ENCODE results near the gene TMEM26.

Gene TMEM26

DNA sequence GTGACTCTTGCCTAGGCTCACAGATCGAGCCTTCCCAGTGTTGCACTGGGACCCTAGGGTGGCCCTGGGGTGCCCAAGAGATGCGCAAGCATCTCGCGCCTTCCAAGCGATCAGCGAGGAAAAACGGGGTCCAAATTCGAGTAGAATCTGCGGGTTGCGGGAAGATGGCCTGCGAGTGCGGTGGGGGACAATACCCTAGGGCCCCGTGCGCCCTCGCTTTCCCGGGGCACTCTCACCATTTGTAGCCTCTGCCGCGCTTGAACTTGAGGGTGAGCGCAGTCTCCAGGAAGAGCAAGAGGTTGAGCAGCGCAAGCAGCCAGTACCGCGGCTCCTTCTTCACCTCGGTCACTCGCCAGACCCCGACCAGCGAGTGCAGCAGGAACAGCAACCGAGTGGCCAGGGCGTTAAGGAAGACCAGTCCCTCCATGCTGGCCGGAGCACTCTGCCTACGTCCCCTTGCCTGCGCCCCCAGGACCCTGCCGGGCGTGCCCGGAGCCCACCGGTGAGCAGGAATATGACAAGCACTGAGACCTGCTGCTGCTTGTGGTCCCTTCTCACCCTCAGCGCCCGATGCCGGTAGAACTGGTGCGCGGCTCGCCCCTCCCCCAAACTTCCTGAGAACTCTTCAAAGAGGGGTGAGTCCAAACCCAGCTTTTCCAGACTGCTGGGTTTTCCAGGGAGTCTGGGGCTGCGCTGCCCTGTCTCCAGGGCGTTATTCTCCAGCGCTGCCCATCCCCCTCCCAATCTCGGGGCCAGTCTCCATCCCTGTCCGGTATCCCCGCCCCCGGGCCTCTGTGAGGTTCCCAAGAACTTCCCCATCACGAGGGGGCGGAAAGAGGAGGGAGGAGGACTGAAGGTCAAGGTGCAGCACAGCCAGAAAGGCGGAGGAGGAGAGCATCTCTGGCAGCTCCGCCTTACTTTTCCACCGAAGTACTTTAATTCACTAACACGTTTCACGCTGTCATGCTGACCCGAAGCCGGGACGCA is at the start of gene TMEM26:
TSS of gene TMEM26 (minus strand) at position 727 of the 987 bp plus-strand sequence. CDS start at position 427, 300 bp downstream.
- peak; percentile 85 for DNase-seq

DNA sequence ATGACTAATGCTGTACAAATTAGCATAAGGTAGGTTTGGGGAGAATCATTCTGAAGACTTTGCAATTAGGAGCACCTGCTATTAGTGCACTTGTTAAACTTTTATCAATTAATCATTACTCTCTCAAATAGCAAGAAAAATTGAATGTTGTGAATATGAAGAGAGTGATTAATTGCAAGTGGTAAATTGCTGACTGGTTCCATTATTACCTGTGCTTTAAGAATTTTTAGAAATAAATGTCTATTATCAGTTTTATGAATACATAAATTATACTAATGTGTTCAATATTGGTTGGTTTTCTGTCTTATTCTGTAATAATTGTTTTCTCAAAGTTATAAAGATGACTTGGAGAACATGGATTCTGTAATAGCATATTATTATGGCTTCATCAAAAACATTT is 47.3 kb upstream of the TMEM26 start:
- no peak for DNase-seq

DNA sequence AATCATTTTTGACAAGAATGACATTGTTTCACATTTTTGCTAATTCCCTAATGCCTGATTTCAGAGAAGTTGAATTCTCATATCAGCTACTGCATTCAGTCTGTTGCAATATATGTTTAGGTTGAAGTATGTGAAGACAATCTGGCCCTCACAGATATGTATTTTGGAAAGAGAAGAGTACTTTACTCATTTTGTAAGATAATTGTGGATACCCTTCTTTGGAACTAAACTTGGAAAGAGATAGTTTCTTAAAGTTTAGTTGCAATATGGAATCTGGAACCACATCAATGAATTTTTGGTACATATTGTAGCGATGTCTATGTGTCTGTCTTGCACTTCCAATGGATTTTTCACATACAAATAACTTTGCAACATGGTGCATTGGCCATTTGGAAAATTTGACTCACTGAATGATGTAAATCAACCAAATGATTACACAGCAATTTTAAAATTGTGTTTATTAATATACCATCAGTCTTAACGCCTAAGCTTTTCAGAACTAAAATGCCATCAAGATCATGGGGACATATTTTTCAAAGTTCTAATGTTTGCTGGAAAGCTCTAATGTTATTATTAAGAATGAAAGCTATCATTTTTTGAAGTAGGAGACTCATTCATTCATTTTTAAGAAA is 39.3 kb upstream of the TMEM26 start:
- DNase-seq, result no peak

DNA sequence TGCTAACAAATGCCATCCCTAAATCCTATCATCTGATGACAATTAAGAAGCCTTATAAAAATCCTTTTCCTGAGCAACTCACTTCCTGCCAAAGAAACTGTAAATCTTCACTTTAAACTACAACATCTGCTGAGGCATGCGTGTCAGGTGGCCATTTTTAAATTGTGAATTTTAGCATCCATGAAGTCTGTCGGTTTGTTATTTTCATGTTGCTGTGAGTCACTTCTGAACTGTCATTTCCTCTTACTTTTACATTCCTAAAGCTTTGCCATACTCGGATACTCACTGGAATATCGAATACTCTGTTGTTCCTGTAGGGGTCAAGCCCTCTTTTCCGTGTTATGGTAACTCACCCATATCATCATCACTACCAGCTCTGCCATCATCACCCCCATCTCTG is 34.3 kb upstream of the TMEM26 start:
- DNase-seq, result no peak

DNA sequence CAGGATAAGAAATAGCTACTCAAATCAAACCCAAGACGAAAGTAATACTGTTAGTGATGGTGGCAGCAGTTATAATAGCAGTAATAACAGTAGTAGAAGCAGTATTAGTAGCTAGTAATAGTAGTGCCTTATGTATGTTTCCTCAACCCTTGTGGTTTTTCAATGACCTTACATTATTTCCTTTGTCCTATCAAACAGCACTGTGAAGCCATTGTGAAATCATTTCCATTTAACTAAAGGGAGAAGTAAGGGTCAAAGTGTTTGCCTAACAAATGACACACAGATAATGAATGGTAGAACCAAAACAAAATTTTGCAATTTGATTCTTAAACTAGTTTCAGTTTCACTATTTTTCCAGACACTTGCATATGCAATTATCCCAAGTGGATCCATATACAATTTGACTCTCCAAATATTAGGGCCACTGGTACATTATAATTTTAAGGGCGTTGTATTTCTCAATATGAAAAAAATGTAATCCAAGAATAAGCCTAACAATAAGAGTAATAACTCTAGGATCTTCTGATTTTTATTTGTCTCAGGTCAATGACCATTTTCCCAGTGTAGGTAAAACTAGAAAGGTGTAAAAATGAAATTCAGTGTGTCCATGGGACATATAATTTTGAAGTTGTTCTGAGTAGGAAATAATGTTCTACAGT is 33.7 kb upstream of the TMEM26 start:
- no peak for DNase-seq

DNA sequence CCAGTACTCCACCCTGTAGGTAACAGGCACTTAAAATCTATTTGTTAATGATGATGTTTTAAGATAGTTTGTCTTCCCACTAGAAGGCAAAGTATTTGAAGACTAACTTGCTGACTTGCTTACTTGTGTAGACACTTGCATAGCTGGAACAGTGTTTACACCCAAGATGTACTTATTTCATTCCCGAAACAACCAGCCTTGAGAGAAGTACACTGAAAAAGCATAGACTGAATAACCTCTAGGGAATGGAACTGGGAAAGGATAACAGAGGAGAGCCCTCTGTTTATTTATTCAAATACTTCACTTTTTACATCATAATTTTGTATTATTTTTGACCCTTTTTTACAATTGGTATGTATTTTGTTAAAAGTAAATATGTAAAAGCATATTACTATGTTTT is 33.1 kb upstream of the TMEM26 start:
- DNase-seq, result no peak

DNA sequence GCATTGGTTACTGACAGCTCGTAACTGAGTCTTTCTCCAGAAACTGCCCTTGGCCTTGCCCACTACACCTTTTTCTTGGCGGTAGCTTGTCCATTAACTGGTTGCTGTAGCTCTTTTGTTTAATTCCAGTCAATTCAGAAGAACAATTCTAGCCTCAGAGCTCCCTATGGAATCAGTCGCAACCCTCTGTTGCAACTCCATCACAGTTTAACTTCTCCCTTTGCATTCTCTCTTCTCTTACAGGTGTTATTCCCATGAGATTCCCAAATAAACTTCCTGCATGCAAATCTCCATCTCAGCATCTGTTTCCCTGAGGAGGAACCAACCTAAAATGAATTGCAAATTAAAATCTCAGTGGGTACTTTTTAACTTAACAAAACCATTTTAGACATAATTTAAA is 28.4 kb upstream of the TMEM26 start:
- no peak for DNase-seq

DNA sequence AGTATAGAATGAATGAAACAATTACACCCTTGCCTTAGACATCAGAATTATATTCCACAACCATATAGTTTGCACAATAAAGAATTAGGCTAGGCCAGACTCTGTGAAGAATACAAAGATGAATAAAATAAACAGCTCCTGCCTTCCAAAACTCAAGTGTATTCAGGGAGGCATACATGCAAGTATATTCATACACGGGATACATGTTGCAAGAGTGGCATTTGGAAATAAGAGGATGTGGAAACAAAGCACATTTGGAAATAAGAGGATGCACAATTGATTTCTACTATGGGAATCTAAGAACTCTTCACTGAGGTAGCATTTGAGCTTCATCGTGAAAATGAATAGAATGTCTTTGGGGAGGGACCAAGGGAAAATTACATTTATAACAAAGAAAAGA is 27.0 kb upstream of the TMEM26 start:
- DNase-seq, result no peak

DNA sequence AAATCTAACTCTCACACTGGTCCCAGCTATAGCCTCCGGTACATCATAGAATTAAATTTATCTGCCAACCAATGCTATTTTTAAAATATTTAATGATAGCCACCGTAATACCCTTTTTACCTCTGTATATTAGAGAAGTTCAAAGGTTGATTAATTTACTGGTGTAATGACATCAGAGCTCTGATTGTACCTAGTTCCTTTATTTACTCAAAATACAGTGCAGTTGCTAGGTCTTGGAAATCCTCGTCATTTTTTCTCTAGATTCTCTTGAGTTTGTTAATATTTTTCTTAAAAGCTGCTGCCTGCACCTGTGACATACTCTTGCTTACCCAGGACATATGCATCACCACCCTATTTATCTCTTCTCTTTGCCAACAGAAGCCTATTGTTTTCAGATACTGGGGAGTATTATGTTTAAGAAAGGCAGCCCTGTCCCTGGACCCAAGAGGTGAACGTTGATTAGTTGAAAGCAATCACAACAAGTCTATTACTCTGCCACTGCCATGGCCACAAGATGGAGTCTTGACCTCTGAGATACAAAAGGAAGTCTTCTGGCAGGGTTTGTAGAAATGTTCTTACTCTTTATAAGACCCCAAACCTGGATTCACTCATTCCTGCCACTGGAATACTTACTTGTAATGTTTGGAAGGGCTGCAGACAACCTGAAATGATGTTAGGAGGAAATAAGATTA is 25.6 kb upstream of the TMEM26 start:
- no peak for DNase-seq

DNA sequence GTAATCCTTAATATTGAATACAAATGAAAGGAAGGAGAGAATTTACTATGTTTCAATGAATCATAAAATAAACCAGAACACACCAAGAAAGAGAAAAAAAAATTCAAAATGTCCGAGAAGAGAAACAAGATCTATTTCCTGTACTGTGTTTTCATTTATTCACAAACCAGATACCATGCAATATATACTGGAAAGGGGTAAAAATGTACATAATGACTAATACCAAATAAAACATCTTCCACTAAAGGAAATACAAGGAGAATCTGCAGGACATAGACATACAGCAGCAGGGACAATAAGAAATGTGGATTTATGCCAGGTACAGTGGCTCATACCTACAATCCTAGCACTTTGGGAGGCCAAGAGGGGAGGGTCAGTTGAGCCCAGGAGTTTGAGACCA is 24.3 kb upstream of the TMEM26 start:
- no peak for DNase-seq

DNA sequence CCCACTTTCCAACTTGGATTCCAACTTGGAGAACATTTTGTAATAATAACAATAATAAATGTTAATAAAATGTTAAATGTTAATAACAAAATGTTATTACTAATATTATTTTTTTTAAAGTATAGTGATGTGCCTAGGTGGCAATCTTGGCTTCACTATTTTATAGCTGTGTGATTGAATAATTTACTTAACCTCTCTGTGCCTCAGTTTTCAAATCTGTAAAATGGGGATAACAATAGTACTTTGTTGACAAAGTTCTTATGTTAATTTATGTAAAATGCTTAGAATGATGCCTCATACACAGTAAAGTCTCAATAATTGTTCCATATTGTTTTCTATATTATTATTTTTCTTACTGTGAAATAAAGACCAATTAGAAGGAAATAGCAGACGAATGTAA is 23.3 kb upstream of the TMEM26 start:
- no peak for DNase-seq

DNA sequence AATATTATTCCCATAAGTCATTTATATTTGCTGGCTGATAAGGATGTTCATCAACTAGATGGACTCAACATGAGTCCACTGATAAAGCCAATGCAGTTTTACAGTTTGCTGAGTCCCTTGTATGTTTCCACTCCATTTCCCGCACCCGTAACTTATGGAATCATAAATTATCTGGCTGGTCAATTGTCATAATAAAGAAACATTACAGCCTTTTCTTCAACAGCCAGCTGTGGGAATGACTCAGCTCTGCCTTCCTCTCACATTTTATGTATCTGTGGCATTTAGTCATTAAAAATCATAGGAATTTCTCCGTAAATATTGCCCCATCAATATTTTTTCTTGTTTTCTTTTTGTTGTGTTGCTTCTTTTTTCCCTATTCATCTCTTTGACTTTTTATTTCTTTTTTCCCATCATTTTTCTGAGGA is 22.3 kb upstream of the TMEM26 start:
- DNase-seq, result no peak

DNA sequence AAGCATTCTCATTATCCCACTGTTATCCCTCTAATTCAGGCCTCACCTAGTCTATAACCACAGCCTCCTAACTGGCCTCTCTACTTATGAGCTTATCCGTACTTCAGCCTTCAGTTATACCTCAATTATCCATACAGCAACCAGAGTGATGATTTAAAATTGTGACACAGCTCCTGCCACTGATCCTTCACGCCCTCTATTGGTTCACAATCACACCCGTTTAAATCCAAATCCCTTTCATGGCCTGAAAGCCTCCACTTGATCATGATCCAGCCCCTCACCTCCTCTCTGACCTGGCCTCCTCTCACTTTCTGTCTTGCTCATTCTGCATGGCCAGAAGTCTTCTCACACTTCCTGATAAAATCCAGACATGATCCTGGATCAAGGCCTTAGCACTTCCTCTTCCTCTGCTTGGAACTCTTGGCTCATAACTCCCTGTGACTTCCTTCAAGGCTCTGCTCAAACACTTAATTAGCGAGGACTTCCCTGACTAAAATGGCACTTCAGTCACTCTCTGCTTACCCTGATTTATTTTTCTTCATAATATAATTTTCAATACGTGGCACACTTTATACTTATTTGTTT is 19.0 kb upstream of the TMEM26 start:
- no peak for DNase-seq

DNA sequence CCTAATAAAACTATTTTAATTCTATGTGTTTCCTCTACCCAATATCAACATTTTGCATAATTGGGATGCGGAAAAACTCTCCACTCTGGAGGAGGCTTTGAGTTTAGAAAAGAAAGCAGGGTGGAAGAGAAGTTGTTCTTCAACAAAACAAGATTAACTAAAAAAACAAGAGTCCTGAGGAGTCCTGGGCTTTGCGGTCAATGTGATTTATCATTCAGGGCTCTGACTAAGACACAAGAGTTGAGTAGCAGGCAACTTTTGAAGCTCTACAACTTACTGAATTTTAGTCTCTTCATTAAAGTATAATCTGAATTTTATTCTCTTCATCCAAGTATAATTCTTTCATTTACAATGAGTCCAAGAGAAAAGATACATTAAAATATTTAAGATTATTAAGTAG is 18.3 kb upstream of the TMEM26 start:
- no peak for DNase-seq

DNA sequence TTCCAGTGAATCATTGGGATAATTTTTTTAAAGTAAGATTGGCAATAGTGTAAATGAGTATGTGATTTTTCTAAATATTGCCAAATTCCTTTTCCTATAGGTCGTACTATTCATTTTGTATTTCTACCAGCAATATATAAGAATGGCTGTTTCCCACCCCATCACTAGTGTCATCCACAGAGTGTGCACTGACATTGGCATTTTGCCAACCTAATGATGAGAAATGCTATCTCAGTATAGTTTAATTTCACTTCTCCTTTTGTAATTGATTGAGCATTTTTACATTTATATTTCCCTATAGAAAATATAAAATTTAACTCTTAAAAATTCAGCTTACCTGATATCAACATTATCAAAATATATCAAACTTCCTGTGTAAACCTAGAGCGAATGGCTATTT is 17.6 kb upstream of the TMEM26 start:
- no peak for DNase-seq

DNA sequence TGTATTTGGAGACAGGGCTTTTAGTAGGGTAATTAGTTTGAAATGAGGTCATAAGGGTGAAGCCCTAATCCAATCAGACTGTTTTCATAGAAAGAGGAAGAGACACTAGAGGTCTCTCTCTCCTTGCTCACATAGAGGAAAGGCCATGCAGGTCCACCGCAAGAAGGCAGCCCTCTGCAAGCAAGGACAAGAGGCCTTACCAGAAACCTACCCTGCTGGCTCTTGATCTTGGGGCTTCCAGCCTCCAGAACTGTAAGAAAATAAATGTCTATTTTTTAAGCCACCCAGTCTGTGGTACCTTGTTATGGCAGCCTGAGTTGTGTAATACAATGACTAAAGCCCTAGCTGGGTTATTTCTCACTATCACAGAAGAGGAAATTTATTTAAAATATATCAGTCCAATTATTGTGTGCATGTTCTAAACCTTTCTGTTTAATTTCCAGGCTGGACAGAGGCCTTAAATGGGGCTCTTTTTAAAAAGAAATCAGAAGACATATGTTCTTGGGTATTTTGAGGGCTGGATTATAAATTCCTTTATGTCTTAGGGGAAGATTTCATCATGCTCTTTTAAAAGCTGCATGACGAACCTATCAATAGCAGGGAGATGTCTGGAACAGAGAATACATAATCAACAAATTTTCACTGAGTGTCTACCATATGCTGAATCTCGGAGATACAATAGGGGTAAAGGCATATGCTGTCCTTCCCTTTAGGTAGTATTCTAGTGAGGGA is 12.9 kb upstream of the TMEM26 start:
- no peak for DNase-seq

DNA sequence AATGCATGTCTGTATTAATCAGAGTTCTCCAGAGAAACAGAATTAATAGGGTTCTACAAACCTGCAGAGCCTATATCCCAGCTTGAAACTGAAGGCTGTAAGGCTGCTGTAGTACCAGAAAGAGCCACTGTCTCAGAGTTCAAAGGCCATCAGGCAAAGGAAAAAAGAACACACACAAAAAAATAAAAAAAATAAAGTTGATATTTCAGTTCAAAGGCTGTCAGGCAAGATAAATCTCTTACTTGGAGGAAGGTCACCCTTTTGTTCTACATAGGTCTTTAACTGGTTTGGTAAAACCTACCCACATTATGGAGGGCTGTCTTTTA is 12.0 kb upstream of the TMEM26 start:
- no peak for DNase-seq

DNA sequence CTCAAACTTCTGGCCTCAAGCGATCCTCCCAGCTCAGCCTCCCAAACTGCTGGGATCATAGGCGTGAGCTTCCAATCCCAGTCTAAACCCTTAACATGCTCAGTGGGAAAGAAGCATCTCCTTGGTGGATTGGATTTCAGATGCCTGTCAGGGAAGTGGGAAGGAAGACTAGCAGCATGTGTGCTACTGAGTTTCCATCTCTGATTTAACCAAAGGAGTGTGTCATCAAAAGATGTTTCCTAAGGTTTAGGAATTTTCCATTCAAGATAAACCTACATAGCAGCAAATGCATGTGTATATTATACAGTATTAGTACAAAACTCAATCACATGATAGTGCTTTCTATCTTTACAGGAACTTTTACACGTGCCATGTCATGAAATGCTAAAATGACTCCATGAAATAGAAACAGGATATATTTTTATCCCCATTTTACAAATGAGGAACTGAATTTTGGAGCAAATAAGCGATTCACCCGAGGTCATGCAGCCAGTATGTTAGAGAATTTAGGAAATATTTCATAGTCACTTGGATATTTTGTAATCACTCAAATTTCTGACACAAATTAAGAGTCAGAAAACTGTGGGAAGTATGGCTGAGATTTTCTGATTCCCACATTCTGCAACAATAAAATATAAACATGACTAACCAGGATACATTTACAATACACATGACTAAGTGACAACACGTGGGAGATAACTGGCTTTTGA is 11.4 kb upstream of the TMEM26 start:
- DNase-seq, result no peak

DNA sequence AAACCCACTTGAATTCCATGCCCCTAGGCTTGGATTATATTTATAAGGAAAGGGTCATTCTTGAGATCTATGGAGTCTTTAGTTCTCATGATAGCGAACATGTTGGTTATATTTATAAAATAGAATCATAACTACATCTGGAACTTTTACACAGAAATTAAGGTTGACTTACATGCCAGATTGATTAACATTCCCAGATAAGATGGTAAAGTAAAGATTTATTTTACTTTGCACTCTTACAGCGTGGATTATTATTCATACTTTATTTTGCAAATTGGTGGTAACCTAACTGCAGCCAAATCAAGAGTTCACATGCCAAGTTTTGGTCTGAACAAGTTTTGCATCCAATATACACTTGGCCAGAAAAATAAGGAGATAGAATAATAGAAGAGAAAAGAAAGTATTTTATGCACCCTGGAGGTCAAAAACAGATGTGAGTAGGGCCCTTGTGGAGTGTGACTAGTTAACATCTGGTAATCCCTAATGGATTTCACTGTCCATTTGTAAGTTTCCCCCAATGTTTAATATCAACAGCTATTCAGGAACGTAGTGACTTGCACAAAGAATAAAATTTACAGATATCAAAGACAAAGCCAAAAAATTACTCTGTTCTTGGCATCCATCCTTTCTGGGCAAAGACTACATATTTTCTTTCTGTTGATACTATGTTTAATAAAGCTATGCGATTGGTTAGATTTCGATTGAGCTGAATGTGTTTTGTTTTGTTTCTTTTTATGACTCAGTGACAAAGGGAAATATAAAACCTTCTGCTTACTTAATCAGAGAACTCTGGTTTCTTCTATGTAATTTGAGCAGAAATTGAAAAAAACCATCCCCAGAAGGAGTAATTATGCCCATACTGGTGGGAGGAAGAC is 10.1 kb upstream of the TMEM26 start:
- DNase-seq, result no peak

DNA sequence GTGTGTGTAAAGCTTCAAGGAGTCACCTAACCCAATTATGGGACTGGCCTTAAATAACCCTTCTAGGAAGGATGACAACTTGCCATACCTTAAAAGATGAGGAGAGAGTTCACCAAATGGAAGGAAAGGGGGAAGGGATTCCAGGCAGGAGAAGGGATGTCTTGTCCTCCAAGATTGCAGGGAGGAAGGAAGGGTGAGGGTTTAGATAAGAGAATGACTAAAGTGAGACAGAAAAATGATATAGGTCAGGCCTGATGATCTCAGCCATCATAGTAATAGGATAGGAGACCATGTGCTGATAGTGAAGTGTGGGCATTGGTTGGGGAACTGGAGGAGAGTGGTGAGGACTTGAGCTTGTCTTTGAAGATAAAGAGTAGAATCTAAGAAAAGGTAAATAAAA is 7.7 kb upstream of the TMEM26 start:
- no peak for DNase-seq

Measured in retina (tissue), 1 donor.